Medulla oblongata (tissue), 1 donor: ENCODE results near the gene LYPLA2.
"Not testable (repeated sequence)": the region's sequence is repeated elsewhere in the genome, so short reads cannot be mapped to it uniquely, and the experiment has no call there.

Source experiments
- DNase-seq: peaks from one replicate; pipeline ENCODE4 v3.0.0-alpha.2; 2015; ENCODE audit errors: extremely low spot score

Gene LYPLA2

GRCh38 chr1:23801338-23801748, 10.4 kb downstream of the LYPLA2 start:
- no peak for DNase-seq

GRCh38 chr1:23801876-23802275, 10.9 kb downstream of the LYPLA2 start:
- no peak for DNase-seq

GRCh38 chr1:23802809-23803342, 11.9 kb downstream of the LYPLA2 start:
- not testable (repeated sequence) for DNase-seq

GRCh38 chr1:23803674-23804073, 12.7 kb downstream of the LYPLA2 start:
- DNase-seq: no peak

- no peak for DNase-seq
Measured at GRCh38 chr1:23804183-23804835, 13.4 kb downstream of the LYPLA2 start.

- no peak for DNase-seq
Measured at GRCh38 chr1:23805025-23805424, 14.1 kb downstream of the LYPLA2 start.

GRCh38 chr1:23806280-23806679, 15.3 kb downstream of the LYPLA2 start:
- DNase-seq: no peak

- DNase-seq: no peak
Measured at GRCh38 chr1:23807453-23807852, 16.5 kb downstream of the LYPLA2 start.

GRCh38 chr1:23809751-23810171, 18.8 kb downstream of the LYPLA2 start:
- DNase-seq: peak; percentile 79

GRCh38 chr1:23810818-23811540, 20.0 kb downstream of the LYPLA2 start:
- DNase-seq: peak; percentile 76

- no peak for DNase-seq
Measured at GRCh38 chr1:23814016-23814415, 23.1 kb downstream of the LYPLA2 start.

GRCh38 chr1:23816361-23816760, 25.4 kb downstream of the LYPLA2 start:
- DNase-seq: no peak

- DNase-seq: no peak
Measured at GRCh38 chr1:23816906-23817305, 26.0 kb downstream of the LYPLA2 start.

GRCh38 chr1:23817633-23818032, 26.7 kb downstream of the LYPLA2 start:
- no peak for DNase-seq

- no peak for DNase-seq
Measured at GRCh38 chr1:23823767-23824166, 32.8 kb downstream of the LYPLA2 start.

- no peak for DNase-seq
Measured at GRCh38 chr1:23824711-23825075, 33.7 kb downstream of the LYPLA2 start.

GRCh38 chr1:23825076-23825761, 34.3 kb downstream of the LYPLA2 start, which contains the start of gene HMGCL:
Gene HMGCL, minus strand, starts transcription at chr1:23825429. Its CDS starts 14 bp downstream, at chr1:23825415.
- DNase-seq: peak; percentile 93

- DNase-seq: peak; percentile 18
Measured at GRCh38 chr1:23825762-23826522, 35.0 kb downstream of the LYPLA2 start.

- not testable (repeated sequence) for DNase-seq
Measured at GRCh38 chr1:23826590-23826989, 35.6 kb downstream of the LYPLA2 start.

- DNase-seq: no peak
Measured at GRCh38 chr1:23827717-23828116, 36.8 kb downstream of the LYPLA2 start.

- DNase-seq: not testable (repeated sequence)
Measured at GRCh38 chr1:23834156-23834555, 43.2 kb downstream of the LYPLA2 start.

- DNase-seq: no peak
Measured at GRCh38 chr1:23836037-23836436, 45.1 kb downstream of the LYPLA2 start.
